ENCODE data around the gene ST6GALNAC3. TPM values are rescaled to one million over a fixed set of nuclear protein-coding genes. Genes with fewer than 3 reads are reported as not detected.

The ST6GALNAC3 gene
- total RNA-seq, 2 donors from 2014 or later: 6.3 to 7.6 TPM

DNA sequence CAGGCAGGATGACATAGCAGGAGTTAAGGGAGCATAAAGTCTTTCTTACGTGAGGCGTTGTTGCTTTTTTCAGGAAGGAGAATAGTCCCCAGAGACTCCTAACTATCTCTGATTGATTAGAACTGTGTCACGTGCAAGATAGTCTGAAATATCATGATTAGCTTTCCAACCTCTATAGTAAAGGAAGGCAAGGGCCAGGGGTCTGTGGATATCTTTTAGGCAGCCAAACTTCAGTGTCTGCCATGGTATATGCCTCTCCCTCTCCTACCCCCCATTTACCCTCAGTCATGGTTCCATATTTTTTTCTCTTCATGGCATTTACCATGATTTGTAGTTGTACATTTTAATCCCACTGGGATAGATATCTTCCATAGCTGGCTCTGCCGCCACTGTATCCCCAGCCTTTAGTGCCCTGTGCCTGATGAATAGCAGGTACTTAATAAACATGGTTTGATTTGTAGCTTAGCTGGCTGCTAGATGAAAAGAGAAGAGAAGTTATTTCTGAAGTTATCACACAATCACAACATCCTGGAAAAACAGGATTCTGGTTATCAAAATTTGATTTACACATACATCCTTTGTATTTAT lies 474.1 kb downstream of the ST6GALNAC3 start:
- Histone ChIP-seq H3K4me1 (ENCODE audit: control insufficient read depth, insufficient read depth, low read length) (no peaks in the 10 kb centered on the region), H3K36me3 (ENCODE audit: control insufficient read depth, insufficient read depth, low read length) (no peaks in the 10 kb centered on the region), H3K9me3 (ENCODE audit: control insufficient read depth, low read length) (no peaks in the 10 kb centered on the region), H3K9ac (ENCODE audit: extremely low read depth, low read length, poor library complexity, severe bottlenecking) (no peak overlapping the region), H3K27ac (ENCODE audit: low read depth, low read length) (no peak overlapping the region), H3K27me3 (ENCODE audit: control insufficient read depth, insufficient read depth, low read length, poor library complexity, severe bottlenecking) (no peaks in the 10 kb centered on the region), H3K4me3 (ENCODE audit: low read length) (no peak overlapping the region)
- Mint-ChIP-seq H3K27ac (no peak overlapping the region), H3K36me3 (ENCODE audit: low read depth) (no peaks in the 10 kb centered on the region), H3K4me1 (peaks cover 10% of the 10 kb centered on the region), H3K4me3 (no peak overlapping the region), H3K9me3 (no peaks in the 10 kb centered on the region), H3K27me3 (ENCODE audit: insufficient read depth) (no peaks in the 10 kb centered on the region)
- TF ChIP-seq, protein P1, sequence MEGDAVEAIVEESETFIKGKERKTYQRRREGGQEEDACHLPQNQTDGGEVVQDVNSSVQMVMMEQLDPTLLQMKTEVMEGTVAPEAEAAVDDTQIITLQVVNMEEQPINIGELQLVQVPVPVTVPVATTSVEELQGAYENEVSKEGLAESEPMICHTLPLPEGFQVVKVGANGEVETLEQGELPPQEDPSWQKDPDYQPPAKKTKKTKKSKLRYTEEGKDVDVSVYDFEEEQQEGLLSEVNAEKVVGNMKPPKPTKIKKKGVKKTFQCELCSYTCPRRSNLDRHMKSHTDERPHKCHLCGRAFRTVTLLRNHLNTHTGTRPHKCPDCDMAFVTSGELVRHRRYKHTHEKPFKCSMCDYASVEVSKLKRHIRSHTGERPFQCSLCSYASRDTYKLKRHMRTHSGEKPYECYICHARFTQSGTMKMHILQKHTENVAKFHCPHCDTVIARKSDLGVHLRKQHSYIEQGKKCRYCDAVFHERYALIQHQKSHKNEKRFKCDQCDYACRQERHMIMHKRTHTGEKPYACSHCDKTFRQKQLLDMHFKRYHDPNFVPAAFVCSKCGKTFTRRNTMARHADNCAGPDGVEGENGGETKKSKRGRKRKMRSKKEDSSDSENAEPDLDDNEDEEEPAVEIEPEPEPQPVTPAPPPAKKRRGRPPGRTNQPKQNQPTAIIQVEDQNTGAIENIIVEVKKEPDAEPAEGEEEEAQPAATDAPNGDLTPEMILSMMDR (conservative IDR thresholded peaks at IDR 0.05): no peak
- DNase-seq: no peak
- WGBS, 2 experiments (ENCODE audit: insufficient coverage in 1 of 2, insufficient read length in 1 of 2): 90 to 92% methylated on average over 2 to 4 of the region's 4 CpGs

DNA sequence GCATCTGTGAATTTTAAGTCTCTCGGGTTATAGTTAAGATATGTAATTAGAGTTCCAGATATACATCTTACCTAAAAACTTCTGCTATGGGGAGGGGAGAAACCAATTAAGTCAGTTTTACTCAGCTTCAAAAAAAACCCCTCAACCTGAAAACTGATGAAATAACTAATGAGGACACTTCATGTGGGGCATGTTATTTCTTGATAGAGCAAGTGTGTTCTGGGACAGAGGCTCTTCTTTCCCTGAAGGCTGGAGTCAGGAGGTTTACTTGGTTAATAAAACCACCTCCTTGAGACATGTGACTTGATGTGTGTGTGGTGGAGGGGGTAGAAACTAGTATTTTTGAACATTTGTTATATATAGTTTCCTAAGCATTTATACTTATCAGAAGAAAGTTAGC lies 479.7 kb downstream of the ST6GALNAC3 start:
- no peak overlapping the region for H3K27ac ChIP-seq (ENCODE audit: low read depth, low read length)
- no peak for DNase-seq
- Mint-ChIP-seq H3K27ac (no peak overlapping the region), H3K4me1 (no peaks in the 10 kb centered on the region), H3K9me3 (no peaks in the 10 kb centered on the region), H3K27me3 (ENCODE audit: insufficient read depth) (no peaks in the 10 kb centered on the region), H3K36me3 (ENCODE audit: low read depth) (no peaks in the 10 kb centered on the region), H3K4me3 (no peak overlapping the region)
- H3K9ac ChIP-seq (ENCODE audit: extremely low read depth, low read length, poor library complexity, severe bottlenecking): no peak overlapping the region
- no peaks in the 10 kb centered on the region for H3K27me3 ChIP-seq (ENCODE audit: control insufficient read depth, insufficient read depth, low read length, poor library complexity, severe bottlenecking)
- H3K36me3 ChIP-seq (ENCODE audit: control insufficient read depth, insufficient read depth, low read length): no peaks in the 10 kb centered on the region
- no peaks in the 10 kb centered on the region for H3K4me1 ChIP-seq (ENCODE audit: control insufficient read depth, insufficient read depth, low read length)
- no peak overlapping the region for H3K4me3 ChIP-seq (ENCODE audit: low read length)
- WGBS, 2 experiments (ENCODE audit: insufficient coverage in 1 of 2, insufficient read length in 1 of 2): no CpG with 5 or more reads among the region's 1 CpG
- no peaks in the 10 kb centered on the region for H3K9me3 ChIP-seq (ENCODE audit: control insufficient read depth, low read length)
- TF ChIP-seq, protein P1 (conservative IDR thresholded peaks at IDR 0.05): no peak

DNA sequence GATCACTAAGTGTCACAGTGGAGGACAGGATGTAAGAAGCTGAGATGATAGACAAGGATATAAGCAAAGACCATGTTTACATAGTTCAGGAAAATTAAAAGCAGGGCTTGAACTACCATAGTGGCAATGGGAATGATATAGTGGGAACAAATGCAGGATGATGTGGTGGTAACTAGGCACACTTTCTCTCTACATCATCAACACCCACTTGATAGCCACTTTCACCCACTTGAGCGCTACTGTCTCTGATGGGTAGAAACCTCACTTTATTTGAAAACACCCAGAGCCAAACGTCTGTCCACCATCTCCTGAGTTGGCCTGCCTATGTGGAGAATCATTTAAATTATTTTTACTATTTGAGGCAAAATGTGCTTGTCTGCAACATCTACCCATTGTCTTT lies 487.7 kb downstream of the ST6GALNAC3 start:
- Histone ChIP-seq H3K36me3 (ENCODE audit: control insufficient read depth, insufficient read depth, low read length) (no peaks in the 10 kb centered on the region), H3K9me3 (ENCODE audit: control insufficient read depth, low read length) (no peaks in the 10 kb centered on the region), H3K9ac (ENCODE audit: extremely low read depth, low read length, poor library complexity, severe bottlenecking) (no peak overlapping the region), H3K27ac (ENCODE audit: low read depth, low read length) (no peak overlapping the region), H3K27me3 (ENCODE audit: control insufficient read depth, insufficient read depth, low read length, poor library complexity, severe bottlenecking) (no peaks in the 10 kb centered on the region), H3K4me1 (ENCODE audit: control insufficient read depth, insufficient read depth, low read length) (no peaks in the 10 kb centered on the region), H3K4me3 (ENCODE audit: low read length) (no peak overlapping the region)
- Mint-ChIP-seq H3K27ac (no peak overlapping the region), H3K36me3 (ENCODE audit: low read depth) (no peaks in the 10 kb centered on the region), H3K27me3 (ENCODE audit: insufficient read depth) (no peaks in the 10 kb centered on the region), H3K4me3 (no peak overlapping the region), H3K4me1 (peaks cover 6% of the 10 kb centered on the region), H3K9me3 (no peaks in the 10 kb centered on the region)
- TF ChIP-seq, protein P1 (conservative IDR thresholded peaks at IDR 0.05): no peak
- 80 to 96% methylated on average over 1 to 2 of the region's 2 CpGs for WGBS, 2 experiments (ENCODE audit: insufficient coverage in 1 of 2, insufficient read length in 1 of 2)
- DNase-seq: no peak
